ENCODE results near the gene GPC6. TPM values are rescaled to one million over a fixed set of nuclear protein-coding genes. Genes with fewer than 3 reads are reported as not detected.

GPC6 gene
- total RNA-seq, 1 donor from 2014 or later: 63.0 TPM

DNA sequence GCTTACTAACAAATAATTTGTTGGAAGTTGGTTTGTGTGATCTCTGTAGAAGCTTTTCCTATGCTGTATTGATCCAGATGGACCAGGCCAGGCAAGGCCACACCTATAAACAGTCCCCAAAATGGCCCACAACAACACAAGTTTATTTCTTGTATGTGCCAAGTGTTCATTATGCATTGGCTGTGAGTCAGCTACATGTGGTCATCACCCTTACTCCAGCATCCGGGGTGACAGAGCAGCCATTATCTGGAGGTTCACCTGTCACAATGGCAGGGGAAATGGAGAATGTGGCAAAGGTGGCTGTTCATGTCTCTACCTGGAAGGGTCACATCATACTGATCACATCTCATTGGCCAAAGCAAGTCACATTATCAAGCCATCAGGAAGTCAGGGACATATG lies 1088.6 kb downstream of the GPC6 start:
- H3K9ac ChIP-seq (ENCODE audit: low read length): no peak overlapping the region
- H2AFZ ChIP-seq (ENCODE audit: low read depth, low read length): no peak overlapping the region
- H3K4me2 ChIP-seq (ENCODE audit: low read length): no peak overlapping the region
- Mint-ChIP-seq H3K27ac (ENCODE audit: unreplicated experiment) (no peak overlapping the region), H3K36me3 (ENCODE audit: low read depth, unreplicated experiment) (peaks cover 2% of the 10 kb centered on the region), H3K4me3 (ENCODE audit: unreplicated experiment) (no peak overlapping the region), H3K27me3 (ENCODE audit: low read depth, unreplicated experiment) (no peaks in the 10 kb centered on the region), H3K4me1 (ENCODE audit: low read depth, unreplicated experiment) (peaks cover 34% of the 10 kb centered on the region), H3K9me3 (ENCODE audit: unreplicated experiment) (no peaks in the 10 kb centered on the region)
- FAIRE-seq (no peak), DNase-seq (ENCODE audit: low read depth) (no peak)
- no peaks in the 10 kb centered on the region for H3K27me3 ChIP-seq (ENCODE audit: insufficient read depth, low read length)
- peaks cover 35% of the 10 kb centered on the region for H3K4me1 ChIP-seq (ENCODE audit: insufficient read depth, low read length)
- H3K27ac ChIP-seq (ENCODE audit: low read depth, low read length): no peak overlapping the region
- no peaks in the 10 kb centered on the region for H3K79me2 ChIP-seq (ENCODE audit: insufficient read depth, low read length)
- no peaks in the 10 kb centered on the region for H3K36me3 ChIP-seq (ENCODE audit: insufficient read depth, low read length)
- no peaks in the 10 kb centered on the region for H4K20me1 ChIP-seq (ENCODE audit: insufficient read depth, low read length)
- H3K4me3 ChIP-seq (ENCODE audit: insufficient read depth, low read depth, low read length): no peak overlapping the region
- no peak for TF ChIP-seq EZH2 (IDR thresholded peaks at IDR 0.05; ENCODE audit: insufficient read depth, low read length)
- TF ChIP-seq, protein P1, sequence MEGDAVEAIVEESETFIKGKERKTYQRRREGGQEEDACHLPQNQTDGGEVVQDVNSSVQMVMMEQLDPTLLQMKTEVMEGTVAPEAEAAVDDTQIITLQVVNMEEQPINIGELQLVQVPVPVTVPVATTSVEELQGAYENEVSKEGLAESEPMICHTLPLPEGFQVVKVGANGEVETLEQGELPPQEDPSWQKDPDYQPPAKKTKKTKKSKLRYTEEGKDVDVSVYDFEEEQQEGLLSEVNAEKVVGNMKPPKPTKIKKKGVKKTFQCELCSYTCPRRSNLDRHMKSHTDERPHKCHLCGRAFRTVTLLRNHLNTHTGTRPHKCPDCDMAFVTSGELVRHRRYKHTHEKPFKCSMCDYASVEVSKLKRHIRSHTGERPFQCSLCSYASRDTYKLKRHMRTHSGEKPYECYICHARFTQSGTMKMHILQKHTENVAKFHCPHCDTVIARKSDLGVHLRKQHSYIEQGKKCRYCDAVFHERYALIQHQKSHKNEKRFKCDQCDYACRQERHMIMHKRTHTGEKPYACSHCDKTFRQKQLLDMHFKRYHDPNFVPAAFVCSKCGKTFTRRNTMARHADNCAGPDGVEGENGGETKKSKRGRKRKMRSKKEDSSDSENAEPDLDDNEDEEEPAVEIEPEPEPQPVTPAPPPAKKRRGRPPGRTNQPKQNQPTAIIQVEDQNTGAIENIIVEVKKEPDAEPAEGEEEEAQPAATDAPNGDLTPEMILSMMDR (IDR thresholded peaks at IDR 0.05; ENCODE audit: insufficient read depth, low read depth, low read length): no peak
- H3K9me3 ChIP-seq (ENCODE audit: insufficient read depth, low read depth, low read length): no peaks in the 10 kb centered on the region

DNA sequence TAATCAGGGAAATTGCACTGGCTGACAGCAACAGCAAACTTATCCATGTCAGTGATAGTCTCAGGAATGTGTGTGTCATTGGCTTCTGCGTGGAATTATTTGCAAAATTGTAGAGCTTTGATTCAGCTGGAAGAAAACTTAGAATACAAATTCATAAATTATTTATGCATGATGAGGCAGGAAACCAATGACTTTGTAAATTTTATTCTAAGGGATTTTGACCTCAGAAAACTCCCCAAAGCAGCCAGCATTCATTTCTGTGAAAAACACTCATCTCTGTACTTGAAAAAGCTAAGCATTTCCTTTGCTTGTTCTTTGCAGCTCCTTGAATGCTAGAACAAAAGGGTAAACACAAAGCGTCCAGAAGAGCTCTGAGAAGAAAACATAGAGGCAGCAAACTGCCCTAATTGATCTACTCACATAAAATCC lies 1090.5 kb downstream of the GPC6 start:
- Histone ChIP-seq H3K36me3 (ENCODE audit: insufficient read depth, low read length) (no peaks in the 10 kb centered on the region), H3K4me3 (ENCODE audit: insufficient read depth, low read depth, low read length) (no peak overlapping the region), H2AFZ (ENCODE audit: low read depth, low read length) (no peak overlapping the region), H4K20me1 (ENCODE audit: insufficient read depth, low read length) (no peaks in the 10 kb centered on the region), H3K27me3 (ENCODE audit: insufficient read depth, low read length) (no peaks in the 10 kb centered on the region), H3K4me2 (ENCODE audit: low read length) (peak overlapping the region; percentile 14), H3K9ac (ENCODE audit: low read length) (peak overlapping the region; percentile 13), H3K79me2 (ENCODE audit: insufficient read depth, low read length) (no peaks in the 10 kb centered on the region), H3K27ac (ENCODE audit: low read depth, low read length) (peak overlapping the region; percentile 12), H3K9me3 (ENCODE audit: insufficient read depth, low read depth, low read length) (no peaks in the 10 kb centered on the region), H3K4me1 (ENCODE audit: insufficient read depth, low read length) (peaks cover 21% of the 10 kb centered on the region)
- peaks cover 3% of the 10 kb centered on the region for H3K9me3 Mint-ChIP-seq (ENCODE audit: unreplicated experiment)
- peaks cover 24% of the 10 kb centered on the region for H3K4me1 Mint-ChIP-seq (ENCODE audit: low read depth, unreplicated experiment)
- H3K36me3 Mint-ChIP-seq (ENCODE audit: low read depth, unreplicated experiment): peaks cover 1% of the 10 kb centered on the region
- H3K27me3 Mint-ChIP-seq (ENCODE audit: low read depth, unreplicated experiment): no peaks in the 10 kb centered on the region
- DNase-seq (ENCODE audit: low read depth) (peak; percentile 72), FAIRE-seq (peak; percentile 76)
- peak overlapping the region; percentile 21 for H3K27ac Mint-ChIP-seq (ENCODE audit: unreplicated experiment)
- TF ChIP-seq, protein P1 (IDR thresholded peaks at IDR 0.05; ENCODE audit: insufficient read depth, low read depth, low read length): no peak
- TF ChIP-seq EZH2 (IDR thresholded peaks at IDR 0.05; ENCODE audit: insufficient read depth, low read length): no peak
- H3K4me3 Mint-ChIP-seq (ENCODE audit: unreplicated experiment): no peak overlapping the region

DNA sequence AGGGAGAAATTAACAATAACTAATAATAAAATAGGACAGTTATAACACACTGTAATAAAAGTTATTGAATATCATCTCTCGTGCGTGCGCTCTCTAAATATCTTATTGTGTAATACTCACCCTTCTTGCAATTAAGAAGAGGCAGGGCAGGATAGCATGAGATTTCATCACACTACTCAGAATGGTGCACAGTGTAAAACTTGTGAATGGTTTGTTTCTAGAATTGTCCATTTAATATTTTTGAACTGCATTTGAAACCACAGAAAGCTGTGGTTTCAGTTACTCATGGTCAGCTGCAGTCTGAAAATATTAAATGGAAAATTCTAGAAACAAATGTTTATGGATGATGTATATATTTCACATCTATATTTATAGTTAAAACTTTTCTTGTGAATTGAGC lies 1091.8 kb downstream of the GPC6 start:
- no peaks in the 10 kb centered on the region for H3K27me3 ChIP-seq (ENCODE audit: insufficient read depth, low read length)
- Mint-ChIP-seq H3K4me1 (ENCODE audit: low read depth, unreplicated experiment) (peaks cover 22% of the 10 kb centered on the region), H3K27me3 (ENCODE audit: low read depth, unreplicated experiment) (no peaks in the 10 kb centered on the region), H3K36me3 (ENCODE audit: low read depth, unreplicated experiment) (peaks cover 1% of the 10 kb centered on the region), H3K4me3 (ENCODE audit: unreplicated experiment) (no peak overlapping the region), H3K9me3 (ENCODE audit: unreplicated experiment) (peaks cover 3% of the 10 kb centered on the region), H3K27ac (ENCODE audit: unreplicated experiment) (peak overlapping the region; percentile 58)
- H3K9me3 ChIP-seq (ENCODE audit: insufficient read depth, low read depth, low read length): no peaks in the 10 kb centered on the region
- FAIRE-seq (no peak), DNase-seq (ENCODE audit: low read depth) (peak; percentile 50)
- TF ChIP-seq, protein P1 (IDR thresholded peaks at IDR 0.05; ENCODE audit: insufficient read depth, low read depth, low read length): no peak
- TF ChIP-seq EZH2 (IDR thresholded peaks at IDR 0.05; ENCODE audit: insufficient read depth, low read length): no peak
- no peaks in the 10 kb centered on the region for H4K20me1 ChIP-seq (ENCODE audit: insufficient read depth, low read length)
- no peak overlapping the region for H3K27ac ChIP-seq (ENCODE audit: low read depth, low read length)
- no peak overlapping the region for H2AFZ ChIP-seq (ENCODE audit: low read depth, low read length)
- no peak overlapping the region for H3K4me2 ChIP-seq (ENCODE audit: low read length)
- H3K9ac ChIP-seq (ENCODE audit: low read length): no peak overlapping the region
- H3K4me1 ChIP-seq (ENCODE audit: insufficient read depth, low read length): peaks cover 9% of the 10 kb centered on the region
- no peak overlapping the region for H3K4me3 ChIP-seq (ENCODE audit: insufficient read depth, low read depth, low read length)
- no peaks in the 10 kb centered on the region for H3K79me2 ChIP-seq (ENCODE audit: insufficient read depth, low read length)
- no peaks in the 10 kb centered on the region for H3K36me3 ChIP-seq (ENCODE audit: insufficient read depth, low read length)

Data from astrocyte (in vitro differentiated cells and primary cell).